ENCODE data around the gene ANKRD63. TPM values are rescaled to one million over a fixed set of nuclear protein-coding genes. Genes with fewer than 3 reads are reported as not detected.
A peak's percentile ranks its signal among the peaks of the same experiment; 100 is the strongest.

The ANKRD63 gene
- total RNA-seq, 1 experiment from 2014 or later, result 13.6 TPM

- peak; percentile 97 to 99 for DNase-seq (ENCODE audit: low read depth in 1 of 2, low spot score in 2 of 2)
- Histone ChIP-seq H3K4me1 (replicated peaks) (peaks cover 58% of the 10 kb centered on the region), H3K36me3 (peaks cover 40% of the 10 kb centered on the region), H3K27ac (peak within 1 kb of the TSS; percentile 36), H3K9me3 (replicated peaks) (no peaks in the 10 kb centered on the region), H3K4me3 (peak within 1 kb of the TSS; percentile 91), H3K27me3 (replicated peaks) (no peaks in the 10 kb centered on the region)
These were observed 40.5 kb upstream of the ANKRD63 start, which contains the start of gene INAFM2 for GRCh38 chr15:40323239-40323952. Gene INAFM2 (plus strand): TSS chr15:40323692. CDS start chr15:40324056, 364 bp downstream.

GRCh38 chr15:40322531-40323238 lies 39.8 kb upstream of the ANKRD63 start:
- H3K4me3 ChIP-seq, result peak overlapping the region; percentile 91
- no peaks in the 10 kb centered on the region for H3K27me3 ChIP-seq (replicated peaks)
- H3K36me3 ChIP-seq, result peaks cover 38% of the 10 kb centered on the region
- no peak overlapping the region for H3K27ac ChIP-seq
- peaks cover 51% of the 10 kb centered on the region for H3K4me1 ChIP-seq (replicated peaks)
- peak; percentile 75 to 78 for DNase-seq (ENCODE audit: low read depth in 1 of 2, low spot score in 2 of 2)
- no peaks in the 10 kb centered on the region for H3K9me3 ChIP-seq (replicated peaks)

GRCh38 chr15:40320931-40321371 lies 38.1 kb upstream of the ANKRD63 start:
- no peak overlapping the region for H3K27ac ChIP-seq
- no peaks in the 10 kb centered on the region for H3K27me3 ChIP-seq (replicated peaks)
- H3K9me3 ChIP-seq (replicated peaks), result no peaks in the 10 kb centered on the region
- H3K36me3 ChIP-seq, result peaks cover 21% of the 10 kb centered on the region
- peak in 1 of 2 experiments; percentile 67 for DNase-seq (ENCODE audit: low read depth in 1 of 2, low spot score in 2 of 2)
- peaks cover 34% of the 10 kb centered on the region for H3K4me1 ChIP-seq (replicated peaks)
- no peak overlapping the region for H3K4me3 ChIP-seq

- Histone ChIP-seq H3K4me1 (replicated peaks) (peaks cover 30% of the 10 kb centered on the region), H3K4me3 (no peak overlapping the region), H3K36me3 (peaks cover 15% of the 10 kb centered on the region), H3K9me3 (replicated peaks) (no peaks in the 10 kb centered on the region), H3K27ac (no peak overlapping the region), H3K27me3 (replicated peaks) (no peaks in the 10 kb centered on the region)
- peak in 1 of 2 experiments; percentile 30 for DNase-seq (ENCODE audit: low read depth in 1 of 2, low spot score in 2 of 2)
These were observed 37.5 kb upstream of the ANKRD63 start for GRCh38 chr15:40320409-40320808.

- peaks cover 42% of the 10 kb centered on the region for H3K4me1 ChIP-seq (replicated peaks)
- no peaks in the 10 kb centered on the region for H3K36me3 ChIP-seq
- H3K27me3 ChIP-seq (replicated peaks), result no peaks in the 10 kb centered on the region
- H3K27ac ChIP-seq, result no peak overlapping the region
- H3K4me3 ChIP-seq, result no peak overlapping the region
- no peaks in the 10 kb centered on the region for H3K9me3 ChIP-seq (replicated peaks)
- DNase-seq (ENCODE audit: low read depth in 1 of 2, low spot score in 2 of 2), result no peak
These were observed 34.7 kb upstream of the ANKRD63 start for GRCh38 chr15:40317580-40317979.

GRCh38 chr15:40316931-40317330 lies 34.1 kb upstream of the ANKRD63 start:
- H3K9me3 ChIP-seq (replicated peaks), result no peaks in the 10 kb centered on the region
- H3K36me3 ChIP-seq, result no peaks in the 10 kb centered on the region
- peaks cover 35% of the 10 kb centered on the region for H3K4me1 ChIP-seq (replicated peaks)
- no peaks in the 10 kb centered on the region for H3K27me3 ChIP-seq (replicated peaks)
- DNase-seq (ENCODE audit: low read depth in 1 of 2, low spot score in 2 of 2), result no peak
- no peak overlapping the region for H3K4me3 ChIP-seq
- H3K27ac ChIP-seq, result no peak overlapping the region

GRCh38 chr15:40314723-40315276 lies 31.9 kb upstream of the ANKRD63 start:
- Histone ChIP-seq H3K4me3 (no peak overlapping the region), H3K36me3 (no peaks in the 10 kb centered on the region), H3K27ac (no peak overlapping the region), H3K27me3 (replicated peaks) (no peaks in the 10 kb centered on the region), H3K4me1 (replicated peaks) (peaks cover 30% of the 10 kb centered on the region), H3K9me3 (replicated peaks) (no peaks in the 10 kb centered on the region)
- no peak for DNase-seq (ENCODE audit: low read depth in 1 of 2, low spot score in 2 of 2)

GRCh38 chr15:40313531-40314398 lies 30.9 kb upstream of the ANKRD63 start:
- H3K4me3 ChIP-seq, result no peak overlapping the region
- peak; percentile 68 to 79 for DNase-seq (ENCODE audit: low read depth in 1 of 2, low spot score in 2 of 2)
- H3K4me1 ChIP-seq (replicated peaks), result peaks cover 40% of the 10 kb centered on the region

GRCh38 chr15:40312370-40313158 lies 29.7 kb upstream of the ANKRD63 start:
- no peak overlapping the region for H3K4me3 ChIP-seq
- no peak overlapping the region for H3K27ac ChIP-seq
- H3K9me3 ChIP-seq (replicated peaks), result no peaks in the 10 kb centered on the region
- no peak for DNase-seq (ENCODE audit: low read depth in 1 of 2, low spot score in 2 of 2)
- no peaks in the 10 kb centered on the region for H3K27me3 ChIP-seq (replicated peaks)
- H3K4me1 ChIP-seq (replicated peaks), result peaks cover 51% of the 10 kb centered on the region
- no peaks in the 10 kb centered on the region for H3K36me3 ChIP-seq

More at GRCh38 chr15:40313531-40314398, 30.9 kb upstream of the ANKRD63 start:
- H3K36me3 ChIP-seq, result no peaks in the 10 kb centered on the region
- no peaks in the 10 kb centered on the region for H3K9me3 ChIP-seq (replicated peaks)
- no peaks in the 10 kb centered on the region for H3K27me3 ChIP-seq (replicated peaks)
- H3K27ac ChIP-seq, result peak overlapping the region; percentile 36; the same call in 1 of the 2 replicates

GRCh38 chr15:40310993-40311392 lies 28.1 kb upstream of the ANKRD63 start:
- peaks cover 67% of the 10 kb centered on the region for H3K4me1 ChIP-seq (replicated peaks)
- no peaks in the 10 kb centered on the region for H3K9me3 ChIP-seq (replicated peaks)
- H3K27me3 ChIP-seq (replicated peaks), result no peaks in the 10 kb centered on the region
- H3K27ac ChIP-seq, result no peak overlapping the region
- no peak for DNase-seq (ENCODE audit: low read depth in 1 of 2, low spot score in 2 of 2)
- H3K4me3 ChIP-seq, result no peak overlapping the region
- H3K36me3 ChIP-seq, result 0 out of 2 replicates have a peak, but pooled peaks cover under 1% of the 10 kb centered on the region

GRCh38 chr15:40310001-40310959 lies 27.4 kb upstream of the ANKRD63 start:
- H3K4me1 ChIP-seq (replicated peaks), result peaks cover 70% of the 10 kb centered on the region
- H3K27me3 ChIP-seq (replicated peaks), result no peaks in the 10 kb centered on the region
- peak; percentile 66 to 82 for DNase-seq (ENCODE audit: low read depth in 1 of 2, low spot score in 2 of 2)
- H3K4me3 ChIP-seq, result no peak overlapping the region
- peaks cover 8% of the 10 kb centered on the region; the same call in 1 of the 2 replicates for H3K36me3 ChIP-seq
- no peaks in the 10 kb centered on the region for H3K9me3 ChIP-seq (replicated peaks)
- no peak overlapping the region for H3K27ac ChIP-seq

All from SJSA1 (cell line).